Measurements from ENCODE around the gene SNTN.
A peak's percentile ranks its signal among the peaks of the same experiment; 100 is the strongest.
"Not testable (repeated sequence)": the region's sequence is repeated elsewhere in the genome, so short reads cannot be mapped to it uniquely, and the experiment has no call there.

The SNTN gene

GRCh38 chr3:63652066-63652725 is at the start of gene SNTN:
SNTN (plus strand) TSS chr3:63652675; CDS start chr3:63652688, 13 bp downstream.
- DNase-seq (ENCODE audit: low spot score): no peak

GRCh38 chr3:63607716-63608115 is 44.8 kb upstream of the SNTN start:
- DNase-seq (ENCODE audit: low spot score): no peak

- DNase-seq (ENCODE audit: low spot score): no peak
These were observed 43.1 kb upstream of the SNTN start for GRCh38 chr3:63609408-63609807.

GRCh38 chr3:63609834-63610233 is 42.6 kb upstream of the SNTN start:
- DNase-seq (ENCODE audit: low spot score): no peak

GRCh38 chr3:63611382-63611781 is 41.1 kb upstream of the SNTN start:
- DNase-seq (ENCODE audit: low spot score): no peak

GRCh38 chr3:63613561-63613960 is 38.9 kb upstream of the SNTN start:
- DNase-seq (ENCODE audit: low spot score): peak; percentile 24

GRCh38 chr3:63617391-63617790 is 35.1 kb upstream of the SNTN start:
- DNase-seq (ENCODE audit: low spot score): no peak

- DNase-seq (ENCODE audit: low spot score): peak; percentile 55
These were observed 27.4 kb upstream of the SNTN start for GRCh38 chr3:63624941-63625560.

GRCh38 chr3:63631670-63632069 is 20.8 kb upstream of the SNTN start:
- DNase-seq (ENCODE audit: low spot score): no peak

- no peak for DNase-seq (ENCODE audit: low spot score)
These were observed 17.3 kb upstream of the SNTN start for GRCh38 chr3:63635186-63635585.

- DNase-seq (ENCODE audit: low spot score): no peak
These were observed 12.7 kb upstream of the SNTN start for GRCh38 chr3:63639806-63640205.

GRCh38 chr3:63642488-63642887 is 10.0 kb upstream of the SNTN start:
- no peak for DNase-seq (ENCODE audit: low spot score)

GRCh38 chr3:63644212-63644797 is 8.2 kb upstream of the SNTN start:
- DNase-seq (ENCODE audit: low spot score): no peak

- DNase-seq (ENCODE audit: low spot score): not testable (repeated sequence)
These were observed 7.3 kb upstream of the SNTN start for GRCh38 chr3:63644928-63645781.

GRCh38 chr3:63654211-63654610 is 1.7 kb downstream of the SNTN start:
- DNase-seq (ENCODE audit: low spot score): no peak

- DNase-seq (ENCODE audit: low spot score): no peak
These were observed 2.5 kb downstream of the SNTN start for GRCh38 chr3:63654931-63655330.

GRCh38 chr3:63655519-63655918 is 3.0 kb downstream of the SNTN start:
- DNase-seq (ENCODE audit: low spot score): peak; percentile 36

GRCh38 chr3:63656786-63657185 is 4.3 kb downstream of the SNTN start:
- peak; percentile 29 for DNase-seq (ENCODE audit: low spot score)

GRCh38 chr3:63661242-63661641 is 8.8 kb downstream of the SNTN start:
- DNase-seq (ENCODE audit: low spot score): no peak

GRCh38 chr3:63662011-63662410 is 9.5 kb downstream of the SNTN start:
- no peak for DNase-seq (ENCODE audit: low spot score)

- peak; percentile 26 for DNase-seq (ENCODE audit: low spot score)
These were observed 10.0 kb downstream of the SNTN start for GRCh38 chr3:63662500-63662899.

GRCh38 chr3:63670544-63670943 is 18.1 kb downstream of the SNTN start:
- DNase-seq (ENCODE audit: low spot score): no peak

- DNase-seq (ENCODE audit: low spot score): no peak
These were observed 20.6 kb downstream of the SNTN start for GRCh38 chr3:63673111-63673510.
